ENCODE data around the gene BTG1.

Gene BTG1

GRCh38 chr12:92146497-92147224 lies 1.0 kb upstream of the BTG1 start:
- Histone ChIP-seq H3K4me3 (ENCODE audit: low read depth, low read length) (peak overlapping the region; percentile 88), H3K9ac (ENCODE audit: low read depth, low read length) (peak overlapping the region; percentile 70), H3K36me3 (ENCODE audit: control insufficient read depth, insufficient read depth, low read length) (no peaks in the 10 kb centered on the region), H3K27me3 (ENCODE audit: control insufficient read depth, insufficient read depth, low read length) (no peaks in the 10 kb centered on the region), H3K4me1 (ENCODE audit: control insufficient read depth, insufficient read depth, low read length) (no peaks in the 10 kb centered on the region), H3K9me3 (ENCODE audit: control insufficient read depth, insufficient read depth, low read length) (no peaks in the 10 kb centered on the region)

GRCh38 chr12:92145481-92145730 lies 240 bp downstream of the BTG1 start:
- Histone ChIP-seq H3K36me3 (ENCODE audit: control insufficient read depth, insufficient read depth, low read length) (no peaks in the 10 kb centered on the region), H3K27me3 (ENCODE audit: control insufficient read depth, insufficient read depth, low read length) (no peaks in the 10 kb centered on the region), H3K9ac (ENCODE audit: low read depth, low read length) (peak overlapping the region; percentile 89), H3K9me3 (ENCODE audit: control insufficient read depth, insufficient read depth, low read length) (no peaks in the 10 kb centered on the region), H3K4me1 (ENCODE audit: control insufficient read depth, insufficient read depth, low read length) (no peaks in the 10 kb centered on the region), H3K4me3 (ENCODE audit: low read depth, low read length) (peak overlapping the region; percentile 94)

GRCh38 chr12:92144631-92145480 lies 790 bp downstream of the BTG1 start:
- Histone ChIP-seq H3K4me3 (ENCODE audit: low read depth, low read length) (peak overlapping the region; percentile 94), H3K27me3 (ENCODE audit: control insufficient read depth, insufficient read depth, low read length) (no peaks in the 10 kb centered on the region), H3K36me3 (ENCODE audit: control insufficient read depth, insufficient read depth, low read length) (no peaks in the 10 kb centered on the region), H3K4me1 (ENCODE audit: control insufficient read depth, insufficient read depth, low read length) (peaks cover 4% of the 10 kb centered on the region), H3K9me3 (ENCODE audit: control insufficient read depth, insufficient read depth, low read length) (no peaks in the 10 kb centered on the region), H3K9ac (ENCODE audit: low read depth, low read length) (peak overlapping the region; percentile 89)

- Histone ChIP-seq H3K9me3 (ENCODE audit: control insufficient read depth, insufficient read depth, low read length) (no peaks in the 10 kb centered on the region), H3K36me3 (ENCODE audit: control insufficient read depth, insufficient read depth, low read length) (no peaks in the 10 kb centered on the region), H3K9ac (ENCODE audit: low read depth, low read length) (peak overlapping the region; percentile 89), H3K27me3 (ENCODE audit: control insufficient read depth, insufficient read depth, low read length) (no peaks in the 10 kb centered on the region), H3K4me3 (ENCODE audit: low read depth, low read length) (peak overlapping the region; percentile 94), H3K4me1 (ENCODE audit: control insufficient read depth, insufficient read depth, low read length) (peaks cover 8% of the 10 kb centered on the region)
Observed at GRCh38 chr12:92143686-92144630, 1.7 kb downstream of the BTG1 start.

- Histone ChIP-seq H3K4me1 (ENCODE audit: control insufficient read depth, insufficient read depth, low read length) (peaks cover 11% of the 10 kb centered on the region), H3K4me3 (ENCODE audit: low read depth, low read length) (peak overlapping the region; percentile 94), H3K36me3 (ENCODE audit: control insufficient read depth, insufficient read depth, low read length) (no peaks in the 10 kb centered on the region), H3K9ac (ENCODE audit: low read depth, low read length) (no peak overlapping the region), H3K27me3 (ENCODE audit: control insufficient read depth, insufficient read depth, low read length) (no peaks in the 10 kb centered on the region), H3K9me3 (ENCODE audit: control insufficient read depth, insufficient read depth, low read length) (no peaks in the 10 kb centered on the region)
Observed at GRCh38 chr12:92143258-92143657, 2.4 kb downstream of the BTG1 start.

GRCh38 chr12:92142251-92142926 lies 3.3 kb downstream of the BTG1 start:
- no peaks in the 10 kb centered on the region for H3K9me3 ChIP-seq (ENCODE audit: control insufficient read depth, insufficient read depth, low read length)
- H3K4me3 ChIP-seq (ENCODE audit: low read depth, low read length): peak overlapping the region; percentile 94
- H3K4me1 ChIP-seq (ENCODE audit: control insufficient read depth, insufficient read depth, low read length): peaks cover 20% of the 10 kb centered on the region
- no peaks in the 10 kb centered on the region for H3K27me3 ChIP-seq (ENCODE audit: control insufficient read depth, insufficient read depth, low read length)
- no peak overlapping the region for H3K9ac ChIP-seq (ENCODE audit: low read depth, low read length)
- no peaks in the 10 kb centered on the region for H3K36me3 ChIP-seq (ENCODE audit: control insufficient read depth, insufficient read depth, low read length)

GRCh38 chr12:92141591-92142121 lies 4.0 kb downstream of the BTG1 start:
- Histone ChIP-seq H3K4me3 (ENCODE audit: low read depth, low read length) (peak overlapping the region; percentile 94), H3K9ac (ENCODE audit: low read depth, low read length) (no peak overlapping the region), H3K36me3 (ENCODE audit: control insufficient read depth, insufficient read depth, low read length) (no peaks in the 10 kb centered on the region), H3K27me3 (ENCODE audit: control insufficient read depth, insufficient read depth, low read length) (no peaks in the 10 kb centered on the region), H3K4me1 (ENCODE audit: control insufficient read depth, insufficient read depth, low read length) (peaks cover 24% of the 10 kb centered on the region), H3K9me3 (ENCODE audit: control insufficient read depth, insufficient read depth, low read length) (no peaks in the 10 kb centered on the region)

GRCh38 chr12:92140896-92141536 lies 4.6 kb downstream of the BTG1 start:
- Histone ChIP-seq H3K4me3 (ENCODE audit: low read depth, low read length) (peak overlapping the region; percentile 94), H3K36me3 (ENCODE audit: control insufficient read depth, insufficient read depth, low read length) (no peaks in the 10 kb centered on the region), H3K27me3 (ENCODE audit: control insufficient read depth, insufficient read depth, low read length) (no peaks in the 10 kb centered on the region), H3K4me1 (ENCODE audit: control insufficient read depth, insufficient read depth, low read length) (peaks cover 29% of the 10 kb centered on the region), H3K9me3 (ENCODE audit: control insufficient read depth, insufficient read depth, low read length) (no peaks in the 10 kb centered on the region), H3K9ac (ENCODE audit: low read depth, low read length) (no peak overlapping the region)

- Histone ChIP-seq H3K4me3 (ENCODE audit: low read depth, low read length) (peak overlapping the region; percentile 94), H3K36me3 (ENCODE audit: control insufficient read depth, insufficient read depth, low read length) (no peaks in the 10 kb centered on the region), H3K4me1 (ENCODE audit: control insufficient read depth, insufficient read depth, low read length) (peaks cover 29% of the 10 kb centered on the region), H3K27me3 (ENCODE audit: control insufficient read depth, insufficient read depth, low read length) (no peaks in the 10 kb centered on the region), H3K9ac (ENCODE audit: low read depth, low read length) (no peak overlapping the region), H3K9me3 (ENCODE audit: control insufficient read depth, insufficient read depth, low read length) (no peaks in the 10 kb centered on the region)
Observed at GRCh38 chr12:92140156-92140555, 5.5 kb downstream of the BTG1 start.

- peaks cover 29% of the 10 kb centered on the region for H3K4me1 ChIP-seq (ENCODE audit: control insufficient read depth, insufficient read depth, low read length)
- peak overlapping the region; percentile 94 for H3K4me3 ChIP-seq (ENCODE audit: low read depth, low read length)
- H3K9ac ChIP-seq (ENCODE audit: low read depth, low read length): no peak overlapping the region
- no peaks in the 10 kb centered on the region for H3K9me3 ChIP-seq (ENCODE audit: control insufficient read depth, insufficient read depth, low read length)
- no peaks in the 10 kb centered on the region for H3K27me3 ChIP-seq (ENCODE audit: control insufficient read depth, insufficient read depth, low read length)
- no peaks in the 10 kb centered on the region for H3K36me3 ChIP-seq (ENCODE audit: control insufficient read depth, insufficient read depth, low read length)
Observed at GRCh38 chr12:92139634-92140150, 6.0 kb downstream of the BTG1 start.

Data from iPS-15b (cell line).